AG04450 (cell line): ENCODE measurements around the gene EDN3. TPM values are rescaled to one million over a fixed set of nuclear protein-coding genes. Genes with fewer than 3 reads are reported as not detected.

ENCODE experiments used
- CTCF ChIA-PET: fragments of 300-600, 350-600 bp; formaldehyde crosslinking; extraction: SDS; loops from one replicate; lab custom pipeline; 2022; ENCODE audit warnings: antibody characterized with exemption, inconsistent platforms; lab: Charles Lee
- POLR2A ChIA-PET: fragments of 350-600 bp; formaldehyde crosslinking; extraction: SDS; loops from one replicate; lab custom pipeline; 2021; ENCODE audit warnings: antibody characterized with exemption, inconsistent platforms; lab: Yijun Ruan, JAX
- DNase-seq: peaks from one replicate; pipeline ENCODE4 v3.0.0-alpha.2; 2011; ENCODE audit warnings: low read depth, low spot score
- H3K27ac ChIP-seq: one replicate; pipeline ENCODE4 v1.5.1; 2012; ENCODE audit warnings: low read depth, low read length, control low read depth
- H3K27me3 ChIP-seq: one replicate; pipeline ENCODE4 v1.6.0; 2012; ENCODE audit warnings: low read length; ENCODE audit not compliant: control insufficient read depth, insufficient read depth
- H3K4me3 ChIP-seq: 2 replicates; pipeline ENCODE4 v1.5.1; 2011; ENCODE audit warnings: mild to moderate bottlenecking, low read depth, low read length, control low read depth
- H3K9me3 ChIP-seq: 2 replicates; pipeline ENCODE4 v1.5.1; 2012; ENCODE audit warnings: low read length; ENCODE audit not compliant: control insufficient read depth, insufficient read depth
- CTCF ChIP-seq: IDR thresholded peaks from 2 replicates; pipeline ENCODE4 v1.5.1; 2011; ENCODE audit warnings: low read depth, low read length, control low read depth, inconsistent platforms
- polyA plus RNA-seq: library from polyadenylated mRNA; depleted of rRNA; stranded (reverse); fragments of >200 nt; gene quantifications from 2 replicates; pipeline ENCODE4 v1.2.3, GENCODE V29; 2011

EDN3 gene
- polyA plus RNA-seq, 1 experiment: not detected

DNA sequence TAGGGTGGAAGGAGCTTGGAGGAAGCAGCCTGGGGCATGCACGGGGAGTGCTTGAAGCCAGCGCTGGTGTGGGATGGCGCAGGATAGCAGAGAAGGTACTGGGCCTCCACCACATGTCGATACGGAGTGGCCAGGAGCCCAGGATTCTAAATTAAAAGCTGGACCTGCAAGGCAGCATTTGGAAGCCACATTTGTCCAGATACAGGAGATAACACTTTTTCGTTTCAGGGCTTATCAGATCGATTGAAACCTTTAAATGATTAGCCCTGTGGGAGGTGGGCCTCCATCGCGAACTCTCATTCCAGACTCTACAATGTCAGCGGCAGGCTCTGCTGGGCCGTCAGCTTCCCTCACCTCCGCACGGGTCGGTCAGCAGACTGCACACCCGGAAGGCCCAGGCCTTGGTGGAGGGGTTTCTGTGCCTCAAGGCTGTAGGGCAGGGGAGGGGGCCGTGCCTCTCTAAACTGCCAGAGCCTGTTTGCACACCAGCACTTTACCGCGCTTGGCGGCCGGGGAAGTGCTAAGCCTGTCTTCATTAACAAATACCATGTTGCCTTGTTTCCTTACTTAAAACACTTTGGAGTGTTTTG, 17.9 kb downstream of the EDN3 start:
- POLR2A ChIA-PET: no interaction called here
- no peak for DNase-seq
- no peaks in the 10 kb centered on the region; the same call in 1 of the 2 replicates for H3K9me3 ChIP-seq
- TF ChIP-seq CTCF: no peak
- no peak overlapping the region for H3K4me3 ChIP-seq
- CTCF ChIA-PET: interaction anchor here (0.7 kb wide), 1 partner anchor 171 kb away, joined by 3 read pairs; no protein-coding TSS in a partner anchor
- H3K27me3 ChIP-seq: no peaks in the 10 kb centered on the region
- no peak overlapping the region for H3K27ac ChIP-seq

- Histone ChIP-seq H3K27ac (no peak overlapping the region), H3K4me3 (no peak overlapping the region), H3K27me3 (no peaks in the 10 kb centered on the region), H3K9me3 (no peaks in the 10 kb centered on the region; the same call in 1 of the 2 replicates)
- POLR2A ChIA-PET: no interaction called here
- CTCF ChIA-PET: interaction anchor here (0.7 kb wide), 1 partner anchor 170 kb away, joined by 3 read pairs; no protein-coding TSS in a partner anchor
- no peak for TF ChIP-seq CTCF
- no peak for DNase-seq
These were observed 18.4 kb downstream of the EDN3 start for GRCh38 chr20:59318803-59319202.

DNA sequence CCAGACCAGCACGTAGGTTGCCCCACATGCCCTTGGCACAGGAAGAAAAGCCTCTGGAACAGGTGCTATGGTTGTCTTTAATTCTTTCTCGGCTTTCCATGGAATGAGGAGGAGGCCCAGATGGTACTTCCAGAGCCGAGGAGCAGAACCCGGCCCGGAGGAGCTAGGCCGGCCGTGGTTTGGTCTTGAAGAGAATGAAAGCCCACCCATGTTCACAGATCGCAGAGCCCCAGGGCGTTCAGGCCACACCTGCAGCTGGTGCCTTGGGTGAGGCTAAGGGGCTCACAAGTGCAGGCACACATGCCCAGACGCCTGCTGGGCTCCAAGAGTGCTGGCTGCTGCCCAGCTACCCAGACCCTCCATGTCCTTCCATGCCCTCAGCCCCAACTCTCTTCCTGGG, 20.0 kb downstream of the EDN3 start:
- DNase-seq: no peak
- H3K4me3 ChIP-seq: no peak overlapping the region
- POLR2A ChIA-PET: no interaction called here
- H3K9me3 ChIP-seq: no peaks in the 10 kb centered on the region; the same call in 1 of the 2 replicates
- no peak for TF ChIP-seq CTCF
- CTCF ChIA-PET: no interaction called here
- H3K27me3 ChIP-seq: no peaks in the 10 kb centered on the region
- H3K27ac ChIP-seq: no peak overlapping the region

GRCh38 chr20:59320854-59321647, 20.6 kb downstream of the EDN3 start:
- Histone ChIP-seq H3K27ac (no peak overlapping the region), H3K27me3 (no peaks in the 10 kb centered on the region), H3K4me3 (no peak overlapping the region), H3K9me3 (no peaks in the 10 kb centered on the region; the same call in 1 of the 2 replicates)
- no peak for DNase-seq
- CTCF ChIA-PET: no interaction called here
- POLR2A ChIA-PET: no interaction called here
- no peak for TF ChIP-seq CTCF

DNA sequence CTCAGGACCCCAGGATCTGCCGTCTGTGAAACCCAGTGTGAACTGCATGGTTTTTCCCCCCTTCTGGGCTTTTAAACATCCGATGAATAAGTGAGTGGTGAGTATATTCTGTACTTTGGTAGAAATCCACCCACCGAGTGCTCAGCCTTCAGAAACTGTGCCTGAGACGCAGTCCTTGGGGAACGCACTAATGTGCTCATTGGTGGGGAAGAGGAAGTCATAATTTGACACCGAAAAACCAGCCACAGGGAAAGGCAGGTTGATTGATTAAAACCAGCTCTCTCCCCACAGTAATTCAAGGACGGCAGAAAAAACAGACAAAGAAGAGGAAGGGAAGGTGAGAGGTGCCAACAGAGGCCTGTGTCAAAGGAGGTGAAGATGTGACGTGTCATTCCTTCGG, 21.7 kb downstream of the EDN3 start:
- Histone ChIP-seq H3K27me3 (no peaks in the 10 kb centered on the region), H3K4me3 (no peak overlapping the region), H3K27ac (no peak overlapping the region), H3K9me3 (no peaks in the 10 kb centered on the region; the same call in 1 of the 2 replicates)
- ChIA-PET CTCF (no interaction called here), POLR2A (no interaction called here)
- no peak for DNase-seq
- TF ChIP-seq CTCF: no peak
